Muscle layer of colon (tissue), 2 donors: ENCODE data around the gene ATXN7.

ENCODE experiments used
- H3K27ac ChIP-seq: one replicate; pipeline ENCODE4 v1.7.0; 2013; ENCODE audit warnings: low read depth, mild to moderate bottlenecking, low read length, moderate library complexity
- H3K27me3 ChIP-seq, 2 donors: one replicate each; pipeline ENCODE4 v1.7.0; 2013; ENCODE audit warnings: low read length in 2 of 2, mild to moderate bottlenecking in 2 of 2; ENCODE audit not compliant: insufficient read depth in 2 of 2, control insufficient read depth in 1 of 2
- H3K36me3 ChIP-seq: one replicate; pipeline ENCODE4 v1.7.0; 2013; ENCODE audit warnings: mild to moderate bottlenecking, low read length; ENCODE audit not compliant: insufficient read depth
- H3K4me1 ChIP-seq: one replicate; pipeline ENCODE4 v1.7.0; 2013; ENCODE audit warnings: mild to moderate bottlenecking, low read length; ENCODE audit not compliant: insufficient read depth
- H3K4me3 ChIP-seq, 2 donors: one replicate each; pipeline ENCODE4 v1.7.0; 2013; ENCODE audit warnings: low read length in 2 of 2, low read depth in 1 of 2, mild to moderate bottlenecking in 1 of 2, moderate library complexity in 1 of 2
- H3K9ac ChIP-seq: one replicate; pipeline ENCODE4 v1.7.0; 2013; ENCODE audit warnings: low read length
- H3K9me3 ChIP-seq: one replicate; pipeline ENCODE4 v1.7.0; 2013; ENCODE audit warnings: mild to moderate bottlenecking, low read length
- donor health status: abdominal sarcoma.
- donor health status: Adenocarcinoma of cecum.

ATXN7 gene

DNA sequence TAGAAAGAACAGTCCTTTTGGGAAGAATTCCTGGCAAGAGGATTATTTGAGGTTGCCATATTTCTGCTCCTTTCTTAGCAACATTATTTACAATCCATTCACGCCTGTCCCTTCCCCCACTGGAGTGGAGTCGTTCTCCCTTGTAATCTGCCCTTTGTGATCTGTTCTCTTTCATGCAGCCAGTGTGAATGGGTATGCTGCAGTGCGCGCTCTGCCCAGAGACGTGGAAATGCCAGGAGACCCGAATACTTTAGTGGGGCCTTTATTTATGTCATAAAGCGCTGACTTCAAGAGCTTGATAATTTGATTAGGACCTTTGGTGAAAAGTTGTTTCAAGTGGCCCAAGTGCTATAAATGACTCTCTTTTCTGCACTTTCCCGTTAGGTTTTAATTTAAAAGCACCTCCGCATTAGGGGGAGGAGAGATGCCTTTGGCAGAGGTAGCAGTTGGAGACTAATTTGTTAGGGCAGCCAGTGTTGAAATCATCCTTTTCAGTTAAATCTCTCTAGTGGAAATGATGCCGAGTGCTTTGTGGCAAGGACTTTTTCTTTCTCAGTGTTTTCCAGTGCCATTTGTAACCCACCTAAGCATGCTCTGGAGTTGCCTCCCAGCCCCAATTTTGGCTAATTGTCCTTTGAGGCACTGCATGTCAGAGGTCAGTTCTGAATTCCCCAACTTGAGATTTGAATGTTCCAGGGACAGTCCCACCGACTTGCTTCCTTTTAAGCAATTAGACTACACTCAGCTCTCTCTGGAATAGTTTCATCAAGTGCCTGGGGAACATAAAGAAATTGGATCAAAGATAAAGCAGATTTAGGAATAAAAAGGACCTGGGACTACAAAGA lies 107.2 kb downstream of the ATXN7 start:
- Histone ChIP-seq H3K4me3 (peak overlapping the region; percentile 12 to 42), H3K4me1 (peaks cover 82% of the 10 kb centered on the region), H3K9ac (peak overlapping the region; percentile 31), H3K9me3 (no peaks in the 10 kb centered on the region), H3K36me3 (no peaks in the 10 kb centered on the region), H3K27ac (peak overlapping the region; percentile 70), H3K27me3 (no peaks in the 10 kb centered on the region)

DNA sequence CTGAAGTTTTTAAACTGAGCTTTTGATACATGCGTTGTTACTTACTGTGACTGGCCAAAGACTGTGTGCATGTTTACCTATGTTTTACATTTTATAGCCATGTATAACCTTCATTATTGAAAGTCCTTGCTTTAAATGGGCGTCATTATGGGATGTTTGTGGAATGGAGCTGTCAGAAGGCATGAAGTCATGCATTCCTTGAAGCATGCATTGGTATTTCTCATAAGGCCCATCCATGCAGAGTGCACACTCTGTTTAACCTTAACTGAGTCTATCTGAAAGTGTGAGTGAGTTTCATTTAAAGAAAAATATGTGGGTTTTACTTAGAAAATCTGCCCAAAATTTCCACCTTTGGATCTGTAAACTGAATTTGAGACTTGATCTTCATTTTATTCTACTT lies 108.5 kb downstream of the ATXN7 start:
- H3K27ac ChIP-seq, result no peak overlapping the region
- H3K9ac ChIP-seq, result no peak overlapping the region
- no peaks in the 10 kb centered on the region for H3K9me3 ChIP-seq
- H3K4me1 ChIP-seq, result peaks cover 86% of the 10 kb centered on the region
- no peaks in the 10 kb centered on the region for H3K27me3 ChIP-seq
- H3K4me3 ChIP-seq, result no peak overlapping the region
- H3K36me3 ChIP-seq, result no peaks in the 10 kb centered on the region

DNA sequence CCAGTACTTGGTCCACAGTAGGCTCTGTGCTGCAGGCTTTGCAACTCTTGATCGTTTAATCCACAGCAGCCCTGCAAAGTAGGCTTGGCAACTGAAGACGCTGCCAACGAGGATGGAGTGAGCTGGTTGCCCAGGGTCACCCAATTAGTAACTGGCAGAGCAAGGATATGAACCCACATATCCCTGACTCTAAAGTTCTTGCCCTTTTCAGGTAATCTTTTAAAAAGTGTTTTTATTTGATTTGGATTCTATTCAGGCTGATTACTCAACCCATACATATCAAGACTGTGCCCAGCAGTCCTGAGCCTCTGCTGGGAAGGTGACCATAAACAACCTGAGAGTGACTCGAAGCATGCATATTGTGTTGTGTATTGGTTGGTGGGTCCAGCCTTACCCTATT lies 109.3 kb downstream of the ATXN7 start:
- Histone ChIP-seq H3K36me3 (no peaks in the 10 kb centered on the region), H3K9ac (no peak overlapping the region), H3K27ac (no peak overlapping the region), H3K27me3 (no peaks in the 10 kb centered on the region), H3K4me1 (peaks cover 83% of the 10 kb centered on the region), H3K9me3 (no peaks in the 10 kb centered on the region), H3K4me3 (no peak overlapping the region)

DNA sequence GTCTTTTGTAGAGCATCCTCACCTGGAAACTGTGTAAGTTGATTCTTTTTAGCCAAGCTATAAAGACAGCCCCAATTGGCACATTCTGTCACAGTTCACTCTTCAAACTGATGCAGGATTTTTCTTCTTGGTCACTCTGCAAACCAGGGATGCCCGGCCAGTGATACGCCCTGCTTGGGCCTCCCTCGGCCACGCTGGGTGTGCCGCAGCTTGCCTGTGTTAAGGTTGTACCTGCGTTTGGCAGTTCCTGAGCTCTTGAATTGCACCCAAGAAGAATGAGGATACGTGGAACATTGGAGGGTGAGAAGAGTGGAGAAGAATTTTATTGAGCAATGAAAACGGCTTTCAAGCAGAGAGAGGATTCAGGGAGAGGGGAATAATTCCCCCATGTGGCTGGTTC lies 109.7 kb downstream of the ATXN7 start:
- no peak overlapping the region for H3K27ac ChIP-seq
- no peaks in the 10 kb centered on the region for H3K36me3 ChIP-seq
- H3K4me3 ChIP-seq, result no peak overlapping the region
- H3K9ac ChIP-seq, result no peak overlapping the region
- peaks cover 83% of the 10 kb centered on the region for H3K4me1 ChIP-seq
- H3K27me3 ChIP-seq, result no peaks in the 10 kb centered on the region
- H3K9me3 ChIP-seq, result no peaks in the 10 kb centered on the region

DNA sequence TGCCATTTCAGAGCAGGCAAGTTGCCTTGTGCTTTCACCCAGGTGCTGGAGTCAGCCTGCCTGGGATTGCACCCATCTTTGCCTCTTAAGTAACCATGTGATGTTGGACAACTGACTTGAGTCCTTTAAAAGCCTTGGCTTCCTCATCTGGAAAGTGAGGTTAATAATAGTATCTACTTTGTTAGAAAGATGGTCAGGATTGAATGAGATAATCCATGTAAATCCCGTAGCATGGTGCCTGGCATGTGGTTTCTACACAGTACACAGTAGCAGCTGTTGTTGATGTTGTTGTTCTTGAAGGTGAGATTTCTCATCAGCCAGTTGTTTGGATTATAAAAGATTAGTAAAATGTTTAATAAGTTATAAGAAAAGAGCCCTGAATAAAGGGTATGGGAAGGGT lies 110.8 kb downstream of the ATXN7 start:
- no peak overlapping the region for H3K4me3 ChIP-seq
- H3K27me3 ChIP-seq, result no peaks in the 10 kb centered on the region
- no peaks in the 10 kb centered on the region for H3K9me3 ChIP-seq
- no peak overlapping the region for H3K9ac ChIP-seq
- no peaks in the 10 kb centered on the region for H3K36me3 ChIP-seq
- peaks cover 83% of the 10 kb centered on the region for H3K4me1 ChIP-seq
- no peak overlapping the region for H3K27ac ChIP-seq

DNA sequence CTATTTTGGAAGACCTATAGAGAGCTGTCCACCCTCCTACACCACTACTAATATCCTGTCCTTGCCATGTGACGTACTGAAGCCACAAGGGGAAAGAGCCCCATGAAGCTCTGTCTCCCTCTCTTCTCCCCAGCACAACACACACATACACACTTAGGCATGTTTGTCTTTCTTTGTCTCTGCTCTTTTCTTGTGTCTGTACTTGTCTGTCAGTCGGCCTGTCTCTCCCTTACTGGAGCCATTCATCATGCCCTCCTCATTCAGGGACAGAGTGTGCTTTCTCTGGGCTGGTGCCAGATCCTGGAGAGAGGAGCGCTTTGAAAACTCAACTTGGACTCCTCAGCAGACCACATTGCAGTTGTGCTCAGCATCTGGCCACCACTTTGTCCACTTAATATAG lies 112.1 kb downstream of the ATXN7 start:
- H3K36me3 ChIP-seq, result peaks cover 8% of the 10 kb centered on the region
- H3K4me3 ChIP-seq, result no peak overlapping the region
- H3K4me1 ChIP-seq, result peaks cover 73% of the 10 kb centered on the region
- no peaks in the 10 kb centered on the region for H3K9me3 ChIP-seq
- H3K27ac ChIP-seq, result no peak overlapping the region
- H3K27me3 ChIP-seq, result no peaks in the 10 kb centered on the region
- no peak overlapping the region for H3K9ac ChIP-seq

DNA sequence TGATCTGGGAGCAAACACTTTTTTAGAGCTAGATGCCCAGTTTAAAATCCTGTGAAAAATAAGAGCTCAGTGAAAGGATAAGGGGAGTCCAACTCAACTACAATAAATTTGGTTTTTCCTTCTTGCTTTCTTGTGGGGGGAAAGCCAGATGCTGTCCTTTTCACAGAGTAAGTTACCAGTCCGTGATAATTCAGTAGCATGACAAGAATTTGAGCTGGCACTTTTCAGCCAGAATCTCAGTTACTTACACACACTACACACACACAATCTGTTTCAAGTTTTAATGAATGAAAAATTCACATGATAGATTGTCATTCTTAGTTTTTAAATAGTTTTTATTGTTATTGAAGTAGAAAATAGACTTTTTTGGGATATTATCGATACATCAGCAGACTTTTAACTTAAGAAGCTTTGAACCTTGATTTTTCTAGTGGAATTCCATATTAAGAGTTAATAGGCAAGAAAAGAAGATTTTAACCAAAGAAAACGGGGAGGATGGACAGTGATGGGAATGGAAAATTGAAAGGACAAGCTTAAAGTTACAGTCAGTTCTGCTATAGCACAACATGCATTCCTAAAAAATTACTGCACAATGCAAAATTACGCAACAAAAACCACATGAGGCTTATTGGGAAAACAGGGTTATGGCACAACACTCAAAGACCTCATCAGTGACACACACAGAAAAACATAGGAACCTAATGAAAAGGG lies 112.6 kb downstream of the ATXN7 start:
- H3K9ac ChIP-seq, result no peak overlapping the region
- H3K27me3 ChIP-seq, result no peaks in the 10 kb centered on the region
- no peak overlapping the region for H3K4me3 ChIP-seq
- H3K27ac ChIP-seq, result no peak overlapping the region
- peaks cover 14% of the 10 kb centered on the region for H3K36me3 ChIP-seq
- peaks cover 73% of the 10 kb centered on the region for H3K4me1 ChIP-seq
- no peaks in the 10 kb centered on the region for H3K9me3 ChIP-seq

DNA sequence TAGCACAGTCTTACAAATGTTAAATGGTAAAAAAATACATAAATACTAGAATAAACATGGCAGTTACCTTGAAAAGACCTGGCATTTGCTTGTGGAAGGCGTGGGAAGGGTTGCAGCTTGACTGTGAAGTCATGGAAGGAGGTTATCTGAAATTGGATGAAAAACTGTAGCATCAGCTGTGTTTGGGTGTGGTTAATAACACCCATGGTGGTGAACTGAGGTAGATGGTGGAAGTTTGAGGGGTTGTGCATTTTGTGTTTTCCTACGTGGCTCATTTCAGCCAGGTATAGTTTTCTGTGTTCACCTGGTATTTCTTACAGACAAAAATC lies 113.2 kb downstream of the ATXN7 start:
- Histone ChIP-seq H3K4me3 (no peak overlapping the region), H3K27me3 (no peaks in the 10 kb centered on the region), H3K9ac (no peak overlapping the region), H3K36me3 (peaks cover 19% of the 10 kb centered on the region), H3K9me3 (no peaks in the 10 kb centered on the region), H3K4me1 (peaks cover 72% of the 10 kb centered on the region), H3K27ac (no peak overlapping the region)

DNA sequence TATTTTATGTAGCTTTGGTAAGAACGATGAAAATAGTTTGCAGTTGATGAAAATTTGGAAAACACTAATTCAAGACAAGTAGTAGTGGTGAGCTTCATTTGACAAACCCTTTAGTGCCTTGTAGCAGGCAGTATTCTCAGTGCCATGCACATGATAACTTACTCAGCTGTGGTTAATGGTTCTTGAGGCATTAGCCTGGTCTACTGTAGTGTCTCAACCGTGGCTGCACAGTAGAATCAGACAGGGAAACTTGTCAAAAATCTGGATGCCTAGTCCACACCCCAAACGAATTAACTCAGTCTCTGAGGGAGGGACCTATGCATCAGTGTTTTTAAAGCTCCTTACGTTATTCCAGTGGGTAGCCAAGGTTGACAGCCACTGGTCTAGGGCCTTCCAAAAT lies 114.2 kb downstream of the ATXN7 start:
- H3K4me3 ChIP-seq, result no peak overlapping the region
- peaks cover 62% of the 10 kb centered on the region for H3K4me1 ChIP-seq

DNA sequence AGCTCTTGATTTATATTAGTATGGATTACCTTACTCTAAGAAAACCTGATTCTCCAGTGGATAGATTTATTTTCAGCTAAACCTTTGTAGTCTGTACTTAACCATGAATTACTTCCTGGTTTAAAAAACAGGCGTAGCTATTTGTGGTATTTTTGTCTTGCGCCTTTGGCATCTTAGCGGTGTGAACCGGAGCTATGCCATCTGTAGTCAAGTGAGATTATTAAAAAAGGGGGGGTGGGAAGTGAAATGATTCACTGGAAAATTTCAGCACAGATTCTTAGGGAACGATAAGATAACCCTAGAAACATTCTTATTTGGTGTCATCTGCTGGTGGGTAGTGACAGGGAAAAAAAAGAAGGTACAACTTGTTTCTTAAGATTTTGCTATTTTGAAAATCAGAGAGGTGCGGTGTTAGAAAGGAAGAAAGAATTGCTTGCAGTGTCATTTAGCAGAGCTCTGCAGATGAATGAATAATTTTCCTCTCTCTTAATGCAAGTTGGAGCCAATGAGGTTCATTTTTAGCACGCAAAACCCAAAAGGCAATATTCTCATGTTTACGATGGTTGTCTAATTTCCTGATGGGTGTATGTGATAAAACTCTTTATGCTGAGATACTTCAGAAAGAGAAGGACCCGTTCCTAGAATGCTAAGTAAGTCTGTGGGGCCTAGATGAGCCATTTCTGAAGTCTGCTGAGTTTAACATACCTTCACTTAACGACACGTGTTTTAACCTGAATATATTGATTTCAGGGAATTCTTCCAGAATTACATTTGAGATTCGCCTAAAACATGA lies 115.6 kb downstream of the ATXN7 start:
- Histone ChIP-seq H3K27ac (no peak overlapping the region), H3K36me3 (peaks cover 32% of the 10 kb centered on the region), H3K4me1 (peaks cover 54% of the 10 kb centered on the region), H3K27me3 (no peaks in the 10 kb centered on the region), H3K4me3 (no peak overlapping the region), H3K9me3 (no peaks in the 10 kb centered on the region), H3K9ac (no peak overlapping the region)

More for the DNA sequence above, 114.2 kb downstream of the ATXN7 start:
- H3K27ac ChIP-seq, result no peak overlapping the region
- peaks cover 28% of the 10 kb centered on the region for H3K36me3 ChIP-seq
- no peaks in the 10 kb centered on the region for H3K27me3 ChIP-seq
- H3K9me3 ChIP-seq, result no peaks in the 10 kb centered on the region
- H3K9ac ChIP-seq, result no peak overlapping the region

DNA sequence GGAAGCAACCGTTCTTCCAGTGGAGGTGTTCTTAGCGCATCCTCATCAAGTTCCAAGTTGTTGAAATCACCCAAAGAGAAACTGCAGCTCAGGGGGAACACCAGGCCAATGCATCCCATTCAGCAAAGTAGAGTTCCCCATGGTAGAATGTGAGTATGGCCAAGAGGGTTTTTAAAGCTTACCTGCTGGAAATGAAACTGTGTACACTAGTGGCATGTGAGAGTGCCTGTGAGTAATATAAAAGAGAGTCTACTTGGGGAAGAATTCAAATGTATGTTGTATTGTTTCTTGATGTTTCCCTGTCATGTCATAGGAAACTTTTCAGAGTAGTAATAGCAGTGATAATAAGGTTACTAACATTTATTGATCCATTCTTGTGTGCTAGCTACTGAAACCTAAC lies 116.4 kb downstream of the ATXN7 start:
- Histone ChIP-seq H3K27me3 (no peaks in the 10 kb centered on the region), H3K4me1 (peaks cover 48% of the 10 kb centered on the region), H3K27ac (peak overlapping the region; percentile 16), H3K9ac (no peak overlapping the region), H3K4me3 (no peak overlapping the region), H3K9me3 (no peaks in the 10 kb centered on the region), H3K36me3 (peaks cover 40% of the 10 kb centered on the region)
